Skeletal muscle satellite cell (primary cell): ENCODE data around the gene LTBP2.

Experiments used
- H3K27me3 ChIP-seq: 2 replicates; pipeline ENCODE4 v1.7.0; 2013; ENCODE audit warnings: low read length; ENCODE audit not compliant: control insufficient read depth, insufficient read depth
- H3K36me3 ChIP-seq: 2 replicates; pipeline ENCODE4 v1.7.0; 2013; ENCODE audit warnings: mild to moderate bottlenecking, control low read depth, low read length; ENCODE audit not compliant: insufficient read depth
- H3K4me1 ChIP-seq: 2 replicates; pipeline ENCODE4 v1.7.0; 2013; ENCODE audit warnings: low read length; ENCODE audit not compliant: control insufficient read depth, insufficient read depth
- H3K4me2 ChIP-seq: 2 replicates; pipeline ENCODE4 v1.7.0; 2013; ENCODE audit warnings: mild to moderate bottlenecking, low read length
- H3K4me3 ChIP-seq: 2 replicates; pipeline ENCODE4 v1.7.0; 2013; ENCODE audit warnings: low read length
- H3K9ac ChIP-seq: 2 replicates; pipeline ENCODE4 v1.7.0; 2013; ENCODE audit warnings: mild to moderate bottlenecking, low read depth, low read length, moderate library complexity
- H3K9me3 ChIP-seq: replicated peaks from 2 replicates; pipeline ENCODE4 v1.7.0; 2013; ENCODE audit warnings: mild to moderate bottlenecking, control low read depth, low read length

The LTBP2 gene

DNA sequence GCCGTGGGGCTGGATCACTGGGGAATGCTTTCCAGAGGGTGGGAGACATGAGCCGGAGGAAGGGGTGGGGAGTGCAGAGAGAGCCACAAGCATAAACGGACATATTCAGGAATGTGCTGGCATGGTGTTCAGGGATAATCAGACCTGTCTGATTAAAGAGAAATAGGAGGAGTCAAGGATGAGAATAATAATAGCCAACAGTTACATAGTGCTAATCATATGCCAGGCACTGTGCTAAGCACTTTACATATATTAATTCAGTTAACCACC lies 43.7 kb downstream of the LTBP2 start:
- Histone ChIP-seq H3K36me3 (peaks cover 58% of the 10 kb centered on the region), H3K27me3 (no peaks in the 10 kb centered on the region), H3K4me1 (peaks cover 81% of the 10 kb centered on the region), H3K9me3 (no peaks in the 10 kb centered on the region), H3K4me3 (no peak overlapping the region), H3K4me2 (no peak overlapping the region), H3K9ac (peak overlapping the region; percentile 13)

DNA sequence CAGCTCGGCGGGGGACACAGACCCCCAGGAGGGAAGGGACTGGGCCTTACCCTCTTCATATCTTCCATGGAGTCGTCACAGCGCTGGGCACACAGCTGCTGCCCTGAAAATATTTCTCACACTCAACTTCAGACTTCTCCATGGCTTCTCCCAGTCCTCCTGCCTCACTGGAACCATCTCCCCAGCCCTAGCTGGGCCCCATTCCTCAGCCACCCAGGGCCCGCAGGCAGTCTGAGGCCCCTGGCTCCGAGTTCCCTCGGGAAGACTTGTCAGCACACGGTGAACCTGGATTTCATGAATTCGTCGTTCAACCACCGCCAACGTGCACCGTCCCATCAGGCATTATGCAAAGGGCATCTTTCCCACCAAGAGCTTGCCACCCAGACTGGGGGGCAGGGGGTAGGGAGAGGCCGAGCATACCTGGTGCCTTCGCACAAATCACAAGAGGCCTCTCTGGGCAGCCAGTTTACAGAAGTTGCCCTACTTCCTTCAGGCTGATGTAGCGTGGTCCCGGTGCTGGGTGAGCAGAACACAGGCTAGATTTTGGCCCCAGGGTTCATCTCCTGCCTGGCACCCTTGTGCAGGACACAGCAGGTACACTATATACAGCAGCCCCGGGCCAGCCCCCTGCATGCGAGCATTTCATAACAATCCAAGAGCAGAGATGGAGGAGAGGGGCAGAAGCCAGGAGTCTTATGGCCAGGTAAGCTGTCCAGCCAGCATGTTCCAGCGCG lies 44.2 kb downstream of the LTBP2 start:
- peaks cover 80% of the 10 kb centered on the region for H3K4me1 ChIP-seq
- peak overlapping the region; percentile 72 for H3K9ac ChIP-seq
- H3K4me2 ChIP-seq, result no peak overlapping the region
- H3K27me3 ChIP-seq, result no peaks in the 10 kb centered on the region
- peaks cover 53% of the 10 kb centered on the region for H3K36me3 ChIP-seq
- no peaks in the 10 kb centered on the region for H3K9me3 ChIP-seq
- peak overlapping the region; percentile 6 for H3K4me3 ChIP-seq

DNA sequence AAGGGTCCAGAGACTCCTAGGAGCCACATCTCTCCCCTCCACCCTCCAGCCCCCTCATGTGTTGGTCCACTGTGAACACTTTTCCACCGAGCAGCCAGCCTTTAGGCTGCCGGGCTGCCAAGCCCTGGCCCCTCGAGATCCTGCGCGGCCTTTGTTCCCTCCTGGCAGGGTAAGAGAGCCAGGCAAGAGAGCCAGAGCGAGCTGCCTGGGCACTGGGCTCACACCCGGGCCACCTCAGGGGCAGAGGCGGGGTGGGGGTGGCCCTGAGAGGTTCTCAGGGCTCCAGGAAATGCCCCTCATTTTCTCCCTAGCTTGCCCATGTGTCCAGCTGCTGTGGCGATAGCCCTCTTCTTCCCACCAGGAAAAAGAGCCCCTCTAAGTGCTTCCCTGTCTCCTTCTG lies 44.8 kb downstream of the LTBP2 start:
- peaks cover 80% of the 10 kb centered on the region for H3K4me1 ChIP-seq
- H3K9ac ChIP-seq, result peak overlapping the region; percentile 72
- H3K4me3 ChIP-seq, result peak overlapping the region; percentile 6
- no peak overlapping the region for H3K4me2 ChIP-seq
- no peaks in the 10 kb centered on the region for H3K9me3 ChIP-seq
- peaks cover 53% of the 10 kb centered on the region for H3K36me3 ChIP-seq
- H3K27me3 ChIP-seq, result no peaks in the 10 kb centered on the region

DNA sequence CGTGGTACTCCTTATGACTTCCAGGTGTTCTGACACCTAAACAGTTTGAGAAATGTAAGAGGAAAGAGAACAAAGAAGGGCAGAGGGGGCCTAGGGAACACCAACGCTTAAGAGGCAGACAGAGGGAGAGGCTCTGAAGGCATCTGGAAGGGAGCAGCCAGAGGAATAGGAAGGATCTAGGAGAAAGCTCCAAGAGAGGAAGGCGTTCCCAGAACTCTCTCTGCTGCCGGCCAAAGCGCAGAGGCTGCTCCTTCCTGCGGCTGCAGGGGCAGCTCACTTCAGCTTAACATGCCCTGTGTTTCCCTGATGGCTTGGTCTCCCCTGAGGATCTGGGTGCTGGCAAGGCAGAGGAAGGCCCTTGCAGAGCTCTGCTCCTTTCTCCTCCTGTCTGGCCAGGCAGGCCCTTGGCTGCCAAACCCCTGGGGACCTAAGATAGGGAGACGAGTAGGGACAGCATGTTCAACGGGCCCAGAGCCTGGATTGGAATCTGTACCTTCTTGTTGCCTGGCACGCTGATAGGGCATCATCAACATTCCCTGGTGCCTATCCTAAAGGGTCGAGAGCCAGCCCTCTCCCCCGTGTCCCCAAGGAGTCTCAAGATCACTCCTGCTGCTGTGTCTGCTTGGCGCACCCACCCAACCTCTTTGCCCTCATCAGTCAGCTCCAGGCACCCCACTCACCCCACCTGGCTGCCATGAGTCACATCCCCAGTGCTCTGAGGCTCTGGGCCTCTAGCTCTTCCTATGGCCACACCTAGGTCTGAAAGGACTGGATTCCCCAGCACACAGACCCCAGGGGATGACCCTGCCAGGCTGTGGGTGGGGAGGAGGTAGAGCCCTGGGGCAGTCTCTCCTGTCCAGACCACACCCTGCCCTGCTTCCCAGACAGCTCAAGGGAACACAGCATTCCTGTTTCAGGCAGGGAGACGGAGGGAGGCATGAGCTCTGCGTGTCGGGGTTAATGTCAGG lies 45.6 kb downstream of the LTBP2 start:
- H3K4me2 ChIP-seq, result no peak overlapping the region
- H3K27me3 ChIP-seq, result no peaks in the 10 kb centered on the region
- no peaks in the 10 kb centered on the region for H3K9me3 ChIP-seq
- H3K9ac ChIP-seq, result peak overlapping the region; percentile 72
- H3K4me1 ChIP-seq, result peaks cover 78% of the 10 kb centered on the region
- peaks cover 53% of the 10 kb centered on the region for H3K36me3 ChIP-seq
- no peak overlapping the region for H3K4me3 ChIP-seq

DNA sequence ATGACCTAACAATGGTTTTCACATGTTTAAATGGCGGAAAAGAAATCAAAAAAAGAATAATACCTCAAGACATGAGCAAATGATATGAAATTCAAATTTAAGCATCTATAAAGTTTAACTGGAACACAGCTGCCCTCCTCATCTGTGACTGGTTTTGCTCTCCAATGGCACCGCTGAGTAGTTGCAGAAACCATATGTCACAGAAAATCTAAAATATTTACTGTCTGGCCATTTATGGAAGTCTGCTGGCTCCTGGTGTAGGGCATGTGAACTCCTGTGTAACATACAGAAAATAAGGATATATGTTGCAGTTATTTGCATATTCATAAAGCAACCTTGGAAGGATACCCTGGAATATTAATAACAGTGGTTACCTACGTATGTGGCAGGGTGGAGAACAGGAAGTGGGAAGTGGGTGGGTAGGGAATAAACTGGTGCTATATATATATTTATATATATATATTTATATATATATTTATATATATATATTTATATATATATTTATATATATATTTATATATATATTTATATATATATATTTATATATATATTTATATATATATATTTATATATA lies 48.4 kb downstream of the LTBP2 start:
- Histone ChIP-seq H3K4me3 (peak overlapping the region; percentile 27), H3K4me2 (peak overlapping the region; percentile 39), H3K27me3 (no peaks in the 10 kb centered on the region), H3K4me1 (peaks cover 62% of the 10 kb centered on the region), H3K9me3 (no peaks in the 10 kb centered on the region), H3K36me3 (peaks cover 47% of the 10 kb centered on the region), H3K9ac (peak overlapping the region; percentile 1)

DNA sequence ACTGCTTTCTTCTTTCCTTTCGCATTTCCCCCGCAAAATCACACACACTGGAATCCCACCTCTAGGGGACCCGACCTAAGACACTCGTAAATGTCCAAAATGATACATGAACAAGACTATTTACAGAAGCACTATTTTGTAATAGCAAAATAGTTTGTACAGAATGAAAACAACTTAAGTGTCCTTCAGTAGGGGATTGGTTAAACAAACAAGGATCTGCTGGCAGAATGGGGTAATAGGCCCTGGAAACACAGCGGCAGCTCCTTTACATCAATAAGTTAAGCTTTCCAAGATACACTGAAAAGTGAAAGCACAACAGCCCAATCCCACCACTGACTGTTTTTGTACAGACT lies 48.8 kb downstream of the LTBP2 start:
- H3K36me3 ChIP-seq, result peaks cover 42% of the 10 kb centered on the region
- H3K4me1 ChIP-seq, result peaks cover 60% of the 10 kb centered on the region
- no peak overlapping the region for H3K4me3 ChIP-seq
- H3K9me3 ChIP-seq, result no peaks in the 10 kb centered on the region
- H3K9ac ChIP-seq, result peak overlapping the region; percentile 1
- no peaks in the 10 kb centered on the region for H3K27me3 ChIP-seq
- peak overlapping the region; percentile 39 for H3K4me2 ChIP-seq

DNA sequence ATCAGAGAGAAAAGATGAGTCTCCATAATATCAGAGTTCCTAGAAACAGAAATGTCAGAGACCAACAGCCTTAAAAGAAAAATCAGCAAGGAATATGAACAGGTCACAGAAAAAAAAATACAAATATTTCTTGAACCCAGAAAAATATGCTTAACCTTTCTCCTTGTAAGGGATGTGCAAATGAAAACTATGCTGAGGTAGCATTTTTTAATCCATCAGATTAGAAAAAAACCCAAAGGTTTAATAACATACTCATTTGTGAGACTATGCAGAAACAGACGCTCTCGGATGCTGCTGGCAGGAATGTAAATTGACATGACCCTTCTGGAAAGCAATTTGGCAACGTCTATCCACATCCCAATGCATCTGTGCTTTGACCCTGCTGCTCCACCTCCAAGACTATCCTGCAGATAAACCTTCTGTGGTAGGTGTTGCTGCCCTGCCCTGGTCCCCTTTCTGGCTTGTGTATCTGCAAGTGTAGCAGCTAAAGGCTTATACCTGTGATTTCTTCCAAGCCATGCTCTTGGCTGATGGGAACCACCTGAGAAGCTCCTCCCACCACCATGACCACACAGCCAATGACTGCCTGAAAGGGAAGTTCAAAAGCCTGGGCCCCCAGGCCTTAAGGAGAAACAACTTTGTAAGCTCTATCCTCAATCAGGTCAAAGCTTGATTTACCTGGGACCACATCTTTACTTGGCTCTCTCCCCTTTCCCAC lies 49.4 kb downstream of the LTBP2 start:
- Histone ChIP-seq H3K4me2 (peak overlapping the region; percentile 39), H3K4me3 (no peak overlapping the region), H3K4me1 (peaks cover 54% of the 10 kb centered on the region), H3K36me3 (peaks cover 40% of the 10 kb centered on the region), H3K27me3 (no peaks in the 10 kb centered on the region), H3K9me3 (no peaks in the 10 kb centered on the region), H3K9ac (peak overlapping the region; percentile 3)

DNA sequence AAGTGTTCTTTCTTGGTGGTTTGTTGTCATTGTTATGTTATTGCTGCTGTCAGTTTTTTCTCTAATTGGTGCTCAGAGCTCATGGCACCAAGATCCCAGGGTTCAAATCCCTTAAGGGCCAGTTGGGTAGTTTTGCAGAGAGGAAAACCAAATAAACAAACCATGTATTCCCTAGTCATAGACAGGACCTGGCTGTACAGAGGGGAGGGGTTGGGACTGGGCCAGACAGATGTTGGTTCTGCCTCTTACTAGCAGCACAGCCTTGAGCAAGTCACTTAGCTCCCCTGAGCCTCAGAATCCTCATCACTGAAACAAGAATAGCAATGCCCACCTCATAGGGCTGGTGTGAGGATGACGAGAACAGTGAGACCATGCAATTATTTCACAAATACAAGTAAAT lies 53.4 kb downstream of the LTBP2 start:
- H3K9me3 ChIP-seq, result no peaks in the 10 kb centered on the region
- H3K27me3 ChIP-seq, result no peaks in the 10 kb centered on the region
- H3K4me2 ChIP-seq, result no peak overlapping the region
- peaks cover 38% of the 10 kb centered on the region for H3K36me3 ChIP-seq
- H3K9ac ChIP-seq, result no peak overlapping the region
- H3K4me3 ChIP-seq, result no peak overlapping the region
- peaks cover 33% of the 10 kb centered on the region for H3K4me1 ChIP-seq

DNA sequence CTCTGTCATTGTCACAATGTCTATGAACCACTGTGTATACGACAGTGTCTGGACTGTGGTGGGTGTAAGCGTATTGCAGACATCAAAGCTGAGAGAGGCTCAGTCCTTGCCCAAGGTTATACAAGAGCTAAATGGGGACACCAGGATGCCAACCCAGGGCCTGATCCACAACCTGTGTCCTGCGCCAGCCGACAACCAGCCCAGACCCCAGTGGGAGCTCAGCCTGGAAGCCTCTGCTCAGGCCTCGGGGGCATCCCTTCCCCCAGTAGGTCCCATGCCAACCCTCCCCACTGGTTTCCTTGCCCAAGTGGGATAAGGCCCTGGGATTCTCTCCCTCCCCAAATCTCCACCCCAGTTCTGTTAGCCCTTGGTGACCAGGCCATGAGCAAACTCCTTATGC lies 54.3 kb downstream of the LTBP2 start:
- peaks cover 47% of the 10 kb centered on the region for H3K36me3 ChIP-seq

DNA sequence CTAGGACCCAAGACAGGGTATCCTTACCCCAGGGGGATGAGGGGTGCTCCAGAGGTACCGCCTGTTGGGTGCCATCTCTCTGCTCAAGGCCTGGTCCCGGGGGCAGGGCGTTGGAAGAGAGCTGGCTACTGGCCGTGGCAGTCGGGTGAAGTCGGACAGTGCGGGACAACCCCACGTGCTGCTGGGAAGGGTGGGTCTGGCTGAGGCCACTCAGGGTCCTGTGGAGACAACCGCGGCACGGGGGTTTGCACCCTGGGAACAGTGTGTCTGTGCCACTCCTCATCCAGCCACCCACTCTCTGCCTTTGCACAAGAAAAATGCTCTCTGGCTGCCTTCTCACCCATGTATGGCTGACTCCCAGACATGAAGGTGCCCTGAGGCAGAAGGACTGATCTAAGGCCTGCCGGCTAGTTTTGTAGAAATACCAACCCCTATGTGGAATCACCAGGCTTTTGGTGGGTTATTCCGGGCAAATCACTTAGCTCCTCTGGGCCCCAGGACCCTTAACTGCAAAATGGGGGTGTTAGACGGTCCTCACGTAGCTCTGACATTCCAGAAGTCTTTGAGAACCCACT lies 56.5 kb downstream of the LTBP2 start:
- H3K4me3 ChIP-seq, result no peak overlapping the region
- no peaks in the 10 kb centered on the region for H3K9me3 ChIP-seq
- peaks cover 68% of the 10 kb centered on the region for H3K36me3 ChIP-seq
- H3K27me3 ChIP-seq, result no peaks in the 10 kb centered on the region
- no peak overlapping the region for H3K9ac ChIP-seq
- H3K4me1 ChIP-seq, result peaks cover 40% of the 10 kb centered on the region
- no peak overlapping the region for H3K4me2 ChIP-seq

More for the DNA sequence above, 54.3 kb downstream of the LTBP2 start:
- Histone ChIP-seq H3K4me3 (no peak overlapping the region), H3K9ac (no peak overlapping the region), H3K4me2 (no peak overlapping the region), H3K9me3 (no peaks in the 10 kb centered on the region), H3K27me3 (no peaks in the 10 kb centered on the region), H3K4me1 (peaks cover 34% of the 10 kb centered on the region)
